HUDEP-2 (cell line): ENCODE measurements around the gene AAMP.

Experiments
- DNase-seq, 76 experiments: peaks; one replicate each; lab custom pipeline; 2025; ENCODE audit not compliant: unreplicated experiment in 76 of 76; lab: John Stamatoyannopoulos, UW

The AAMP gene

GRCh38 chr2:218294430-218295022 is 24.6 kb upstream of the AAMP start:
- DNase-seq = no peak

GRCh38 chr2:218293715-218294429 is 23.9 kb upstream of the AAMP start:
- DNase-seq = no peak

- peak in 68 of 76 experiments; percentile 21 to 83 (median 66) for DNase-seq
Measured at GRCh38 chr2:218292048-218293014, 22.4 kb upstream of the AAMP start, which contains the start of gene TMBIM1. Gene TMBIM1 (minus strand): TSS chr2:218292503. CDS start chr2:218282141, 10,362 bp downstream.

GRCh38 chr2:218291318-218292047 is 21.5 kb upstream of the AAMP start:
- peak in 3 of 76 experiments; percentile 18 to 50 (median 24) for DNase-seq

GRCh38 chr2:218290316-218291261 is 20.7 kb upstream of the AAMP start:
- peak in 11 of 76 experiments; percentile 12 to 53 (median 20) for DNase-seq

GRCh38 chr2:218289639-218290315 is 19.8 kb upstream of the AAMP start:
- peak in 22 of 76 experiments; percentile 7 to 57 (median 38) for DNase-seq

- DNase-seq = peak in 75 of 76 experiments; percentile 55 to 98 (median 93)
Measured at GRCh38 chr2:218286570-218287459, 16.9 kb upstream of the AAMP start.

GRCh38 chr2:218285604-218286003 is 15.7 kb upstream of the AAMP start:
- peak in 14 of 76 experiments; percentile 8 to 38 (median 24) for DNase-seq

GRCh38 chr2:218284106-218284811 is 14.3 kb upstream of the AAMP start:
- peak in 69 of 76 experiments; percentile 12 to 80 (median 54) for DNase-seq

GRCh38 chr2:218282173-218282991 is 12.4 kb upstream of the AAMP start:
- DNase-seq = no peak

GRCh38 chr2:218281449-218281848 is 11.5 kb upstream of the AAMP start:
- no peak for DNase-seq

GRCh38 chr2:218280260-218280870 is 10.4 kb upstream of the AAMP start:
- DNase-seq = no peak

- no peak for DNase-seq
Measured at GRCh38 chr2:218278531-218279360, 8.8 kb upstream of the AAMP start.

GRCh38 chr2:218277921-218278320 is 8.0 kb upstream of the AAMP start:
- DNase-seq = no peak
